Measurements from ENCODE around the gene LRRTM4.

Gene LRRTM4

DNA sequence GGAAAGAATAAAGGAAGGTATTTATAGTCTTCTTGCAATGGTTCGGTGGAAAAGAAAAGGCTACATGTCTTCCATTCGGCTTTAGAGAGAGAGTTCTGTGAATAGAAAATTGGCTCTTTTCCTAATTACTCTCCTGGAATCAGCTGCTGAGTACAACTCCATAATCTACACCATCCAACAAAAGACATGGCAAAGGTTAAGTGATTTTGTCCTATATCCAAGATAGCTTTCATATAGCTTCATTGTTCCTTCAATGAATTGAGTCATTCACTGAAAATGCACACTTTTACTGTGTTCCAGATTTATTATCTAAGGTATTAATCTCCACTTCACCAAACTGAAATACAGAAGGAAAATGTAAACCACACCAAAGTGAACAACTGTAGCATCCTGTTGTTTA is 514.5 kb downstream of the LRRTM4 start:
- in situ Hi-C loops (cut with MboI; ENCODE audit: low sequenced_read_pairs): no loop called here

DNA sequence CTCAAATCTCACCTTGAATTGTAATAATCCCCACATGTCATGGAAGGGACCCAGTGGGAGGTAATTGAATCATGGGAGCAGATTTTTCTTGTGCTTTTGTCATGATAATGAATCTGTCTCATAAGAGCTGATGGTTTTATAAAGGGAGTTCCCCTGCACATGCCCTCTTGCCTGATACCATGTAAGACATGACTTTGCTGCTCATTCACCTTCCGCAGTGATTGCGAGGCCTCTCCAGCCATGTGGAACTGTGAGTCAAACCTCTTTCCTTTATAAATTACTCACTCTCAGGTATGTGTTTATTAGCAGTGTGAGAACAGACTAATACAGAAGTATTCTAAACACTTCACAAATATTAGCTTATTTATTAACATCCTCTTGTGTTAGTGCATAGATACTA is 516.7 kb downstream of the LRRTM4 start:
- in situ Hi-C loops (cut with MboI; ENCODE audit: low sequenced_read_pairs): no loop called here

DNA sequence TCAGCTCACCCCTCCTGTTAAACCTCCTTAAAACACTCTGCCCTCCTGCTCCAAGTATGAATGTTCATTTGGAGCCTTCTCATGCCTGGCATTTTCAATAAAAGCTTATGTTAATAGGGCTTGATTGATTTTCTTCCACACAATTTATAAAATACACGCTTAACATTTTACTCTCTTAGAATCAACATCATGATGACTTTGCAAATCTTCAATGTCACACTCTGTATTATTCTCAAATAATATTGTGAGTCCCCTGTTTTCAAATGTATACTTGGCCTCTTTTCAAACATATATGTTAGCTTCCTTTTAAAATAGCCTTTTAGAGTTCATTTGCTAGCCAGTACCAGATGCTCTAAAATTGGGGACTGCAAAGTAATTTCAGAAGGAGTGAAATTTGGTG is 520.3 kb downstream of the LRRTM4 start:
- in situ Hi-C loops (cut with MboI; ENCODE audit: low sequenced_read_pairs): no loop called here

DNA sequence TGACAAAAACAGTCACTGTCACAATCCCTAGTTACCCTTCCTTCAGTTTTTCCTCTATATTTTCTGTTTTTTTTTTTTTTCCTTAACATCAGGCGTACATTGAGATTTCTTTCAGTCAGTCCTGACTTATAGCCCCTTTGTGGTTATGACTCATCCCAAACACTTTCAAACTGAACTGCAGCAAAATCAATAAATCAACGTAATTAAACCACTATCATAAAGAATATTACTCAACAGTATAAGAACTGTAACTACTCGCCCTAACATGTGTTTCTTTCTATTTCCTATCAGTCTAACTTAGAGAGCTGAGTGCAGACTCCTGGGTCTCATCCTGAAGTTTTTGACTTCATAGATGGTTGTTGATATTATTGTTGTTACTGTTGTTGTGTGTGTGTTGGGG is 523.5 kb downstream of the LRRTM4 start:
- in situ Hi-C loops (cut with MboI; ENCODE audit: low sequenced_read_pairs): no loop called here

DNA sequence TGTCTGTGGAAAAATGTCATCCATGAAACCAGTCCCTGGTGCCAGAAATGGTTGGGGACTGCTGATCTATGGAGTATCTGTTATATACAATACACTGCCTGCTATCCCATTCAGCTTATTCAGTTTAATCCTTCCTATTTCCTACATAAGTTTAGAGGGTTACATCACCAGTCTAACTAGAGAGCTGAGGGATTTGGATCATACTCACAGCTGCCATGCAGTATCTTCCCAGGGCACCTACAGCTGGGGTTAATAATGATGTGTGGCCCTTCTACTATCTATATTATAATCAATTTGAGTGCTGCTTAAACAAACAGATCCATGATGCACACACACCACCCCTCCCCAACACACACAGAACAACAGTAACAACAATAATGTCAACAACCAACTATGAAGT is 524.0 kb downstream of the LRRTM4 start:
- in situ Hi-C loops (cut with MboI; ENCODE audit: low sequenced_read_pairs): no loop called here

DNA sequence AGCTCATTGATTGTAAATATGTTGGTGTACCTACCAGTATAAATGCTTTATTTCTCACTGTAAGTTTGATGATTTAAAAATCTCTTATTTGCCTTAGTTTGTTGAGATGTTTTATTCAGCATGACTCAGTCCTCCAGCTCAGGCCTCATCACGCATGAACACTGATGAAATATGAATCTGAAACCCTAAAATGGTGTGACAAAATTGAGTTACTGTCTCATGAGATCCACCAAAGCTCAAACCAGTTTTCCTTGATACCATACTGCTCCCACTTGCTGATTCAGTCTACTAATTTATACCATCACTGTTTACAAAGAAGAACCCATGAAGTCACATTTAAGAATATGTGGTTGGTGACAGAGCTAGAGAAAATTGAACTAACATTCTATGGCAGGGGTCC is 524.9 kb downstream of the LRRTM4 start:
- in situ Hi-C loops (cut with MboI; ENCODE audit: low sequenced_read_pairs): no loop called here

DNA sequence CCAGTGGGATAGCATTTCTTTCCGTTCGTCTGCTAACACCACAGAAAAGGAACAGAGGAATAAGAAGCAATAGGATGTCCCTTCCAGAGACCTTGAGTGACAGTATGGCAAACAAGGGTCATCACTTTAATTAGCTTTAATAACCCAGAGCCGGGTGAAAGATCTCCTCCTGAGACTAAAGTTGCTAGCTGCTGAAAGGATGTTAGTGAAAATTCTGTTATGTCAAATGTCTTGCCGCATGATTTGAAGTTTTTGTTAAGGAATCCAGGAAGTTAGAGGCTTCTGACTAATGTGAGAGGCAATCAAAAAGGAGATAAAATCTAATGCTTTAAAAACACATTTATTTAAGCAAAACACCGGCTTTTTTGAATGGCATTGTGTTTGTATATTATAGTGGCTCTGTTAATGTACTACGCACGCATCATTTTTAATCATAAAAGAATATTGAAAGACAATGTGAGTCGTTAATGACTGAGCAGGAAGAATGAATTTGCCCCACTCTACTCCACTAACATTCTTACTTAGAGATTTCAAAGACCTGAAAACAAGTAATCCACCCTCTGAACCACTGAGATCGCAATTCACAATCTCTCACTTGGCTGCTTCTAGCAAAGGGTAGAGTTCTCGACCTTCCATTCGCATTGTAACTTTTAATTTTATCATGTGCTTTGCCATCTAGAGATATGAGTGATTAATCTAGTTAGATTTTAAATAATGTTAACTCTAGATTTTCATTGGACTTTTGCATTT is 536.6 kb downstream of the LRRTM4 start:
- in situ Hi-C loops (cut with MboI; ENCODE audit: low sequenced_read_pairs): no loop called here

DNA sequence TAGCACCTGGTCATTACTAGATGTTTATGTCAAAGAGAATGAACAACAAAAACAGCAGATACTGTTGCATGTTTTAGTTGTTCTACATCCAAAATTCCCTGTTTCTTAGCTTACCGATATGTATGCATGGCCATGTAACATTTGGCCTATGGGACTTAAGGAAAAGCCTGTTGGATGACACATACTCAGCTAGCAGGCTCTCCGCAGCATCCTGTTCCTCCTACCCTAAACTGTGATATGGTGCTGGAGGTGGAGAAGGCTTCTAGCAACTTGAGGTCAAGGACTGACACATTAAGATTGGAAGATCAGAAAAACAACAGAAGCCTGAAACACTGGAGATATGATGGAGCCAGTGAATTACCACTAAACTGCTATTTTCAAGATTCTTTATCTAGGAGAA is 537.8 kb downstream of the LRRTM4 start:
- in situ Hi-C loops (cut with MboI; ENCODE audit: low sequenced_read_pairs): no loop called here

DNA sequence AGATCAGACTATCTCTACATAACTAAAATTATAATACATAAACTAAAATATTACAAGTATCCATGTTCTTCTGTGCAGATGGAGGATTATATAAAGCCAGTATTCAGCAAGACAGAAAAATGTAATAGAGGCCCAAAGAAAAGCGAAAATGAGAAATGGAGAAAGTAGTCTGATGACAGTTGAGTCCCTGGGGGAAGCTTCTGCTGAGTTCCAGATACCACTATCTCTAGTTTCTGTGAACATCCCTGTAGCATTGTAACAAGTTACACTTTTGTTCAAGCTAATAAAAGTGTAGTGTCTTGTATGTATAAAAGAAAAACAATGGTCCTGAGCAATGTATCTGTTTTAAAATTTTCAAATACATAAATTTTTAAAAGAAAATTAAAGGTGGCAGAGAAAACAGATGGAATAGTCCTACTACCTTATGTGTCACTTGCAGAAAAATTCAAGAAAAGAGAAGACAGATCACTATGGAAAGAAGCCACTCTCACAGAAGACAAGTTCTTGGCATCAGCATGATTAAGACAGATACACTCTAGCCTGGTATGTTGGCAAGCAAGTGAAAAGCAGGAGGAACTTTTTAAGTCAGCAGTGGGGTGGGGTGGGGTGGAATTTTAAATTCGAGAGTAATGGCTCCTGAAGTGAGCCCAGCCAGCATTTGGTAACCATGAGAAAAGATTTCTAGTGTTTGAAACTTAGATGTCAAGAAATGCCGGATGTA is 541.9 kb downstream of the LRRTM4 start:
- in situ Hi-C loops (cut with MboI; ENCODE audit: low sequenced_read_pairs): no loop called here

DNA sequence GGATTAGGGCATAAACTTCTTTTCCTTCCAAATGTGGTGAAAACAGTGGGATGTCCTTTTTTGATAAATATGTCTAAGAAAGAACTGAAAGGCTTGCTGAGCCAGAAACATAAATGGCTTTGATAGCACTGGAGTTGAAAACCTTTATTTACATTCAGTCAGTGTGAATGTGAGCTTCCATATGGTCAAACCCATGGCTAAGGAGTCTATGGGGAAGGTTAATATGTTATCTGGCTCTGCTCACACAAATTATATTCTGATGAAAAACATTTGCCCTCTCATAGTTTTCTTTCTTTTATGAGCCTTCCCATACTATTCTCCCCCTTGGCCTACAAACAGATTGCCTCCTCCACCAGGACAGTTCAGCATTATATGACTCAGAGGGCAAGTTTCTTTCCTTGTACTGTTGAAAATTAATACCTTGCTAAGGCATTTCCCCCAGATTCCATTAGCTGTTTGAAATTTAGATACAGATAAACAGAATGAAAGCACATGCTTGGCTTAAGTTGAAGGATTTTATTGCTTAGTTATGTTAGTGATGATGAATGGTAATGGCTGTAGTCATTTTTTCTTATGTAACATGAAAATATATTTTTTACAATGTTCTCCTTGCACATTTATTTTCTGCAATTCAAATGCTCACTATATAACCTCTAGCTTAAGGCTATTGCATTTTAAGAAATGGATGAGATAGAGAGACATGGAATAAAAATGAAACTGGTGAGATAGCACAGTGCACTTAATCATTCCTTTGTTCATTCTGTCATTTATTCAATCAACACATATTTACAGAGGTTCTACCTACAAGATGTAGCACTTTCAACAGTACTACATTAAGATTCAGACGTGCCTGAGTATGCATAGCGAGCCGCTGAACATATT is 544.1 kb downstream of the LRRTM4 start:
- in situ Hi-C loops (cut with MboI; ENCODE audit: low sequenced_read_pairs): no loop called here

DNA sequence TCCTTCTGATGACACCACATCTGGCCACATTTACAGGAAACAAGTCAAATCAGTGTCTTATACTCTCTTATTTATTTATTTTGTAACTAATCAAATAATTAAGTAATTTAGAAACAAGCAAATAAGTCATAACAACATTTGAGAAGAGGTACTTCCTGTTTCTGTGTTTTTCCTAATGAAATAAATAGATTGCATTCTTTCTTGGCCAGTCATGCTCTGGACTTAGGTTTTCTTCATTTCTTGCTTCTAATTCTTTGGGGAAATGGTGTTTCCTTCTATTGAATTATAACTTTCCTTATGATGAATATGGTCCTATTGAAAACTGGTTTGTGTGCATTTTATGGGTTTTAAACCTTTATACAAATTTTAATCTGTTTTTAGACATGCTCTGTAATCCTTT is 546.4 kb downstream of the LRRTM4 start:
- in situ Hi-C loops (cut with MboI; ENCODE audit: low sequenced_read_pairs): no loop called here

DNA sequence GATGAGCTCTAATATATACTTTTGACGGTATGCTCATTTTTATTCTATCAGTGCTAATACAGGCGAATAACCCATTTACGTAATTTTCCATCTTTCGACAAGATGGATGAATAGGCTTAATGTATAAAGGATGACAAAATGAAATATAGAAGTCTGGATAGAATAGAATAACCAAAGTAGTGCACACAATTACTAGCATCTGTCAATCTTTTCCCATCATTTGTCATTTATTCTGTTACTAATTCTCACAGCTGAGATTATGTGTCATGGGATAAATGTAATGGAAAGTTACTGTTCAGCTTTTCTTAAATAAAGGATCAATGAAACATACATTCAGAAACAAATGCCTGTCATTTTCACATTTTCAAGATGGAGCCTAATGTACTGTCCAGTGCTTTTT is 548.6 kb downstream of the LRRTM4 start:
- in situ Hi-C loops (cut with MboI; ENCODE audit: low sequenced_read_pairs): no loop called here

DNA sequence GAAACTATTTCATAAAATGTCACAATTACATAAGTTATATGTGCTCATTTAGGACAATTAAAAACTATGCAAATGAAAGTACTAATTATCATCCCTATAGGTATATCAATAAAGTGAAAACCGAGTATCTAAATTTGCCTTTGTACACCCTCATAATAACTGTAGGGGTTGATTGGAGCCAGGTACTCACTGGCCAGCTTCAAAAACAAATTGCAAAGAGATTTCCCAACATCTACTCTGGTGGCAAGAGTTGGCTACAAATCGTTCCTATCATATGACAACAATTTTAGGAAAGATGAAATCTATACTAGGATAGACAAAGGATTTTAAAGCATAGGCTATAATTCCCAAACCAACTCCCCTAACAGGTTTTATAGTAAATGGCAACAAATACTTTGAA is 556.4 kb downstream of the LRRTM4 start:
- in situ Hi-C loops (cut with MboI; ENCODE audit: low sequenced_read_pairs): no loop called here

DNA sequence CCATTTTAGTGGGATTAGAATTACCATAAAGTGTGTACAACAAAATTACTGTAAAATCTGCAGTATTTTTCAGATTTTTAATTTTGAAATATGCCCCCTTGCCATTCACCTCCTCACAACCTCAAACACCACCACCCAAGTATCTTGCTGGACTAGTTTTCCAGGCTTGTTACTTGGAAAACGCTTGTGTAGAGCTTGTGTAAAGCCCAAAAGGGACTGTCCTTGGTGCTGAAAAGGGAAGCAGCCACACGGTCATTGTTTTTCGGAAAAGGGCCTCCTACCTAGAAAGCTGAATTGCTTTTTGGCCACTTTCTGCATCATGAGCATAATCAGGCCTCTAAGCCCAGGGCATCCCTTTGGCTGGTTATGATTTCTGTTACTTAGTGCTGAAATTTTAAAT is 563.4 kb downstream of the LRRTM4 start:
- in situ Hi-C loops (cut with MboI; ENCODE audit: low sequenced_read_pairs): no loop called here

DNA sequence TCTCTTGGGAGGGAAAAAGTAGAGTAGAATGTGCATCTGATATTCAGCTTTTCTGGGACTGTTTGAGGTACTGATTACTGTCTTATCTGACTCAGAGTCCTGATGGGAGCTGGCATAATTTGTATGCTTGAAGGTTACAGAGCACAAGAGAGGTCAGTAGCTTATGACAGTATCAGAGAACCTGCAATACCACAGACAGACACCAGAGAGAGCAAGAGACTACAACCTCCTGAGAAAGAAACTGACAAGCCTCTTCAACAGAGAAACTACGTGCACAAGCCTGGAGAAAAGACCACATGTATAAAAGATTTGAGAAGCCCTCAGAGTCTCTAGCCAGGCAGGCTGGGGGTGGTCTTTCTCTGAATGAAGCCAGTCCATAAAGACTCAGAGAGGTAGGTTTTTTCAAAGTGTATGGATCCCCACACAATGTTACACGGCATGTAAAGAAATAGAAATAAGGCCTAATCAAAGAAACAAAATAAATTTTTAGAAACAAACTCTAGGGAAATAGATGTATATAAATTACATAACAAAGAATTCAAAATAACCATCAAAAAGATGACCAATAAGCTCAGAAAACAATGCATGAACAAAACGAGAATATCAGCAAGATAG is 568.3 kb downstream of the LRRTM4 start:
- in situ Hi-C loops (cut with MboI; ENCODE audit: low sequenced_read_pairs): no loop called here

DNA sequence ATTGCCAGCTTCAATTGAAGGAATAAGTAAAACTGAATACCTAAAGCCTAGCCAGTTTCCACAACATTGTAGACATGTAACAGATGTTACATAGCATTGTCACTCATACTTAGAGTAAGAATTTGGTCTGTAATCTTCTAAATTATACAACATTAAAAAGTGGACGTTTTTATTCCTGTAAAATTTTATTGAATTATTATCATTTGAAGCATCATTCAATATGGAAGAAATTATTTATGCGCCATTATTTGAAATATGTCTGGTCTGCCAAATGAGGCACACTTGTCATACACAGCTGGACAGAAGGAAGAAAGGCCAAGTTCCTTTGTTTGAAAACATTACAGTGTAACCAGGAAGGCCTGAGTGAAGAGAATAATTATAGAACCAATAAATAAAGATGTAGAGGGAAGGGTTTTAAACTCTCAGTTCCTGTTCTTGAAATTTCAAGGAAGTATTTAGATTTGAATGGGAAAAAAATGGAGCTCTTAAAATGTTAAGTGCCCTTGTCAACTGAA is 575.5 kb downstream of the LRRTM4 start:
- in situ Hi-C loops (cut with MboI; ENCODE audit: low sequenced_read_pairs): no loop called here

DNA sequence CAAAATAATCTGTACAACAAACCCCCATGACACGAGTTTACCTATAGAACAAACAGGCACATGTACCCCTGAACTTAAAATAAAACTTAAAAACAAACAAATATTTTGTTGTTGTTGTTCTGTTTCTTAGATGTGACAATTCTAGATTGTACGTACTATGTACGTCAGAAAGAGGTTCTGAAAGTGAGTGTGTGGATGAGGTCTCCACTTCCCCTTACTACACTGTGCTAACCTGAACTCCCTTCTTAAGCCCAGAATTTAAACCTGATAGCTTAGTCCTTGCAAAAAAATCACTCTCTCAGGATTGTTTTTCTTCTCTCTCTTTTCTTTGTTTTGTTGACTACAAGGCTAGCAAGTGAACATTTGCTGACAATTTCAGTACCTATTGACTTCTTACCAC is 581.6 kb downstream of the LRRTM4 start:
- in situ Hi-C loops (cut with MboI; ENCODE audit: low sequenced_read_pairs): no loop called here

DNA sequence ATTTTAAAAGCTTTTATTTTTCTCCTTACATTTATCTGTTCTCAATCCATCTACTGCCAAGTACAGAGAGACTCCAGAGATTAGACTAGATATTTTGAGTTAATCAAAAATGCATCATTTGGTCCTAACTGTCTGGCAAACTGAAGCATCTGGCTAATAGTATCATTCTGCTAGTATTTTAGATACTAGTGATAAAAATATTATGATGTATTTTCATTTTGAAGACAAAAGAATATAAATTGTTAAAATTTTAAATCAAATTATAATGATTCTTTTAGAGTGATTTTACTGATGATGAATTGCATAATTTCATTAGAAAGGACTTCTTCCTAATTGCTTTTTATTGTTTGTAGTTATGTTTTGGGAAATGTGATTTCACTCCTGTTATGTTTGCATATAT is 584.0 kb downstream of the LRRTM4 start:
- in situ Hi-C loops (cut with MboI; ENCODE audit: low sequenced_read_pairs): no loop called here

DNA sequence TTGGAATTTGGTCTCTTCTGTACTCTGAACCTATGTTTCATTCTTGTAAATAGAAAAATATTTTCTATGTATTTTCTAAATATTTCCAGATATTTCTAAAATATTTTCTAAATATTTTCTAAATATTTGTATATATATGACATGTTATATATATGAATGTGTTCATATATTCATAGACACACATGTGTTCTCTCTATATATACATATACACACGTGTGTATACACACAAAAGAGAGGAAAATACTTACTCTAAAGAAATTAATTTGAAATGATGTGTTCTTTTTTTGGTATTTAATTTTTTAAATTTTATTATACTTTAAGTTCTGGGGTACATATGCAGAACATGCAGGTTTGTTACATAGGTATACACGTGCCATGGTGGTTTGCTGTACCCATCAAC is 589.6 kb downstream of the LRRTM4 start:
- in situ Hi-C loops (cut with MboI; ENCODE audit: low sequenced_read_pairs): no loop called here

DNA sequence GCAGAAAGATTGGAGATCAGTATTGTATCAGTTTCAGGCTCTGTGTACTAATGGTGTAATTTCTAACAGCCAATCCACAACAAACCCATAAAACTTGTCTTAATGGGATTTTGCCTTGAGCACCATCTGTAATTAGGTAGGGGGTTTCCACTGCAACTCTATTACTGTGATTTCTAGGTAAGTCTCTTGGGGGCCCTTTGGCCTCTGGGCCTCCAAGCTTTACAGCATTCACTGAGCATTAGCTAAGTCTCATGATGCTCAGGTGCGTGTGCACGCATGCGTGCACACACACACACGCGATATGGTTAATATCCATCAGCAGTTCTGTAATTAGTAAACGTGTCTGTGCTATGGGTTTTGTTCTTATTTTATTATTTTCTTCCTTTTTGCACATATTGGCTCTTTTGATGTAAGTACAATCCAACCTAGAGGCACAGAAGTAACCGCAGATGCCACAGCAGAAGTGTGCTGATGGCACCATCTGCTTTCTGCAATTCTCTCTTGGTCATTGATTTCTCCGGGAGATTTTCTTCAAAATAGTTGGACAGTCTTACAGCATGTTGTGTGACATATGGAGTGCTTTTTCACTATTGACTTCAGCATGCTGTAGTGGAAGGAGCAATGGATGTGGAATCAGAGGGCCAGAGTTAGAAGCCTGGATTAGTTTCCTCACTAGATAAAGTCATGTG is 592.0 kb downstream of the LRRTM4 start:
- in situ Hi-C loops (cut with MboI; ENCODE audit: low sequenced_read_pairs): no loop called here

Measured in HL-60/S4 (cell line).